Left kidney (tissue), 2 donors: ENCODE measurements around the gene LENG1. TPM values are rescaled to one million over a fixed set of nuclear protein-coding genes. Genes with fewer than 3 reads are reported as not detected.

Source experiments
- DNase-seq: peaks from one replicate; pipeline ENCODE4 v3.0.0-alpha.2; 2013
- polyA plus RNA-seq: library from polyadenylated mRNA; unstranded; fragments of 120-200 nt; gene quantifications from one replicate; pipeline ENCODE4 v1.2.1, GENCODE V29; 2013; ENCODE audit not compliant: insufficient read length

Gene LENG1
- polyA plus RNA-seq, 1 donor = 6.3 TPM

DNA sequence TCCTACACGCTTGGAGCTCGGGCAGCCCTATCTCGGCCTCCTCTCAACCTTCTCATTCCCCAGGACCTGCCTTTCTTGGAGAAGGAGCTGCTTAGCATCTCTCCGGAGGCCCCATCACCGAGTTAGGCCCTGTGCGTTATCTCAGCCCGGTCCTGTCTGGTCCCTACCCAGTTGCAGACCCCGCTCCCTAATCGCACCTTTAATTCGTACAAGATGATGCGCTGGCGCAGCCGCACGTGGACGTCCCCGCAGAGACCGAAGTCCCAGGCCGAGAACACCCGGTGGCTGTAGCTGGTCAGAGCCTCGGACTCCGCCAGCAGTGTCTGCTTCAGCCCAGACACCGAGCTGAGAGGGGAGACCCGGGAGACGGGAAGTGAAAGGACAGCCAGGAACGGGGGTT is 5.7 kb upstream of the LENG1 start:
- DNase-seq = no peak

DNA sequence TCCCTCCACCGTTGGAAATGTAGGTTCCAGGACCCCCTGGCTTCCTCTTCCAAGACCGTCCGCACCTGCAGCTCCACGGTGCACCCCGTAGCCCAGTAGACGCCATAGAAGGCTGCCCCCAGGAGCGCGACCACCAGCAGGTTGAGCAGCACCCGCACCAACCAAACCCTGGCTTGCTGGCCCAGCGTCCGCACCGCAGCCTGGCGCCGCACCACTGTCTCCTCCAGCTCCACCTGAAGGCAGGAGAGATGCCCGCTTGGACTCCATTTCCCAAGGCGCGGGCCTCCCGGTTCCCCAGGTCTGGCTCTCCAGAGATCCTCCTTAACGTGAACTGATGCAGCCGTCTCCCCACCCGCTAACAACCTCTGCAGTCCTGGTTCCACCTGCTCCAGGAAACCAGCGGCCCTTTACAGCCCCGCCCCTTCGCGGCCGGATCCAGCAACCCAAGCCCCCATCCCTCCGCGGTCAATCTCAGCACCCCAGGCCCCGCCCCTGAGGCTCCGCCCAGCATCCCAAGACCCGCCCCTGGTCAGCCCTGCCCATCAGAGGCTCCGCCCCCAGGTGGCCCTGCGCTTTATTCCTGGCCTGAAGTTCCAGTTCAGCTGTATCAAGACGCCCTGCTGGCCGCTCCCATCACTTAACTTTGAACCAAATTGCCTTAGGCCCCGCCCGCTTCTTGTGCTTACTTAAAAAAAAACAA is 5.0 kb upstream of the LENG1 start:
- no peak for DNase-seq

DNA sequence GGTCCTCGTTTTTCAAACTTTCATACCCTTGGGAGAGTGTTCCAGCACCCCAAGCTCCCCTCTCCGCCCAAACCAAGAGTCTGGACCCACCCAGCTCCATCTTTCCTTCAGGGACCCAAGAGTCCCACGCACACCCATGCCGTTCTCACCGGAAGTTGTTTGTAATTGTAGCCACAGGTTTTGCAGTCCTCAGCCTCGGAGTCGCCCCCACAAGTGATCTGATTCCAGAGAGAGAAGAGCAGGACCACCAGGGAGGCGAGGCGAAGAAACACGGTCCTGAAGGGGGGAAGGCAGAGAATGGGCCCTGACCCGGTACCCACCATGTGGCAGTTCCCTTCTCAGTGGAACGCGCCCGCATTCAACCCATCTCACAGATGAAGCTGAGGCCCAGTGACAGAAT is 3.4 kb upstream of the LENG1 start:
- no peak for DNase-seq

DNA sequence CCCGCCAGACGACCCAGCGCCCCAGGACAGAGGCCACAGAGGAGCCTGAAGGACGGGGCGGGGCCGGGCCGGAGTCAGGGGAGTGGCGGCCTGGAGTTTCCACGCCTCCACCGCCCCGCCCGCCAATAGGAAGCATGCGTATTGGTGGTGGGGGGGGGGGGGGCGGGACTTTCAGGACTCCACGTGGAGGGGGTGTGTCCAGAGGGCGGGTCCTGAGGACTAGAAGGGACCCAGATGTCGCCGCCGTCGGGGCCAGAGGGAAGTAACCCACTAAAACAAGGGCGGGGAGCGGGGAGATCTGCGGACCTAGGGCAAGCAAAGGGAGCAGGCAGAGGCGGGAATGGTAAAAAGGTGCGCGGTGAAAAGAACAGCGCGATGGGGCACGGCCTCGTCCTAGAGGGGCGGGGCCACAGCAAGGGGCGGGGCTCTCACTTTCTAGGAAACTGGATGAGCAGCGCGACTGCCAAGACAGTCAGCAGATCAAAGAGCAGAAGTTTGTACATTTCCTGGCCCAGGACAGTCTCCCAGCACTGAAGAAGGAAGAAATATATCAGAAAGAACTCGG is 2.8 kb upstream of the LENG1 start:
- DNase-seq = no peak

DNA sequence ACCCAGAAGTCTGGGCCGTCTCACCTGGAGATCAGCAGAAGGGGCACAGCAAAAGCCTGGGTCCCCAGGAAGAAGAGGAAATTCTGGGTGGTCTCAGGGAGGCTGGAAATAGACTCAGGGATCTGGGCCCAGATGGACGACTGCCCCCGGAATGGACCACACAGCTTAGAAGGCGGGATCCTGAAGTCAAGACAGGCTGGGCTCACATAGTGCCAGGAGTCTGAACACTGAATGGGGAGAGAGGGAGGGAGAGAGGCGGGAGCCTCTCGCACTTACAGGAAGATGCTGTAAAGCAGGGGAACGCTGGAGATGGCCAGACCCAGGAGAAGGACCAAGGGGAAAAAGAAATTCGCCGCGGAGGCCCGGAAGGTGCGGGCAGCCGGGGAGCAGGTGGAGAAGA is 1.3 kb upstream of the LENG1 start:
- no peak for DNase-seq

DNA sequence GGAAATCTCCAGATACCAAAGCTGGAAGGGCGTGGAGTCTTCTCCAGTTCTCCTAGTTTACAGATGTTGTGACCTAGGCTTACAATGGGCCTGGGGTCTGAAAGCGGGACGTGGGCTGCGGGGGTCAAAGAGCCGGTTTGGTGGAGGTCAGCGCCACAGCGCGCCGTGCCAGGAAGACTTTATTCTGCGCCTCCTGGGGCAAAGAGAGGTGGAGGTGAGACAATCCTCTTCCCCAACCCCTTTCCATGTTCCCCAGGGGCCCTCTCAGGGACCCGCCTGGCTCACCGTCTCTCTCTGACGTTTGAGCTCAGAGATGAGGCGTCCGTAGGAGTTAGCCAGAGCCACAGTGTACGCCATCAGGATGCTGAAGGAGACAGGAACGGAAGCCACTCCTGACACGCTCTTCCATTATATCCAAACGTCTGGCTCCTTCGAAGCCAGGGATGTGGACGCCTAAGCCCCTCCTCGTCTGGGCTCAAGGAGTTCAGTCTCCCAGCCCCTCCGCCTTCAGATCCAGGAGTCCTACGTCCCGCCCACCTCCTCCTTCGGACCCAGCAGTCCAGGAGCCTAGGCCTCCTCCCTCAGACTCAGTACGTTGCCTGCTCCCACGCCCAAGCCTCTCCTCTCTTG is 776 bp upstream of the LENG1 start:
- DNase-seq = no peak

DNA sequence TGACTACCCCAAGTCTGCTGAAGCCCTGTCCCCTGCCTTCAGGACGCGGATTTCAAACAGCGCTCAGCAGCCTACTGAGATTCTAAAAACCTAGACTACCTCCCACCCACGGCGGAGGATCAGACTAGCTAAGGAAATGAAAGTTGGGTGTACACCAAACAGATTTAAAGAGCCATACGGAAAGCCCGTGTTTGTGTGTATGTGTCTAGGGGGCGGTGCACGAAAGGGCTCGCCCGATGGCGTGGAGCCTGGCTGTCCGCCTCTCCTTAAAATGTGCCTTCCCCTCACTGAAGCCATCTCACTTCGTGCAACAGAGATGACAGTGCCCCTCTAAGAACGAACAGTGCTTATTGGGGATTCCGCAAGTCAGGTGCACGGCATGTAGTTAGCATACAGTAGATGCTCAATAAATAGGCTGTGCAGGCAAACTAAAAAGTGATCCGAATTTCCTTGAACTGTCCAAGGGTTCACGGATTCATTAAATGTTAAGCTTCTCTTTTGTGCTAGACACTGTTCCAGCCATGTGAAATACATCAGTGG is 639 bp downstream of the LENG1 start:
- DNase-seq = no peak

DNA sequence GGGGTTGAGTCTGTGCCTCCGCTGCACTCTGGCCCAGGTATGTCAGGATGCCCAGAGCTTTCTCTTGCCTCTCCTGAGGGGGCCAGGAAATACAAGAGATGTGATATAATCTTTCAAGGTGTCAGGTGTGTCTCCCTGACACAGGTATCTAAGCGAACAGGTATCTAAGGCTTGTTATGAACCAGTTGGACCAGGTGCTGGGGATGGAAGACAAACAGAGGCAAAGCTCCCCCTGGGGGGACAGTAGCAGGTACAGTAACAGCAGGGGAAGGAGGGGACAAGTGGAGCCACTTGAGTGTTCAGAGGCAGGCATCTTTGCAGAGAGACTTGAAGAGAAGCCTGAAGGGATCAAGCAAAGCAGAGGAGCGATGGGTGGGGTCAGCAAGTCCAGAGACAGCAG is 2.6 kb downstream of the LENG1 start:
- no peak for DNase-seq

DNA sequence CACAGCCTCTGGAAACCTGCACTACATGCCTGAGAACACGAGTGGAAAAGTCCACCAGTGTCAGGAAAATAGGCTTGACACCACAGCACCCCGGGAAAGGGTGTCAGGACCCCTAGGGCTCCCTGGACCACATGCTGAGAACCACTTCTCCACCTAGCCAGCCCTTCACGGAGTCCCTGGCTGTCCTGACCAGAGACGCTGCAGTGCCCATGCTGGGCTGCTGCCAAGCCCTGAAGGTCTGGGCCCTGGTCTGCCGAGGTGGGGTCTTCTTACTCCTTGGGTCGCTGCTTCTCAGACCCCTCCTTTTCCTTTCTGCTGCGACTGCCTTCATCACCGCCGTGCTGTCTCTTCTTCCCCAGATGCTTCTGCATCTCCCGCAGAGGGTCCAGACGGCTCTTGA is 3.0 kb downstream of the LENG1 start:
- DNase-seq = no peak

DNA sequence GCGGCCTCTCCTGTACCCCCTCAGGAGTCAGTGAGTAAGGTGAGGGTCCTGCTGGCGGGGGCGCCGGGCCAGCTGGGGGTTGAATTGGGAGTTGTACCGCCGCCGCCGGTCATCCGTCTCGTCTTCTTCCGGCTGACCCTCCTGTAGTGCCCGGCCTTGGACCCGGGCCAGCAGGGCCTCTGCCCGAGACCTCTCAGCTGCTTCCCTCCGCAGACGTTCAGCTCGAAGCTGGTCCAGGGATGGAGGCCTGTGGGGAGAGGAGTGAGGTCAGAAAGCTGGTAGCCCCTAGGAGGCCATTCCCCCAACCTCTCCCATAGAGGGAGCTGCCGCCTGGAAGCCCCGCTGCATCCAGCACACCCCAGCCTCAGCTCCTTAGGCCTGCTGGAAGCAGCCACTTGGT is 3.8 kb downstream of the LENG1 start:
- DNase-seq = no peak

DNA sequence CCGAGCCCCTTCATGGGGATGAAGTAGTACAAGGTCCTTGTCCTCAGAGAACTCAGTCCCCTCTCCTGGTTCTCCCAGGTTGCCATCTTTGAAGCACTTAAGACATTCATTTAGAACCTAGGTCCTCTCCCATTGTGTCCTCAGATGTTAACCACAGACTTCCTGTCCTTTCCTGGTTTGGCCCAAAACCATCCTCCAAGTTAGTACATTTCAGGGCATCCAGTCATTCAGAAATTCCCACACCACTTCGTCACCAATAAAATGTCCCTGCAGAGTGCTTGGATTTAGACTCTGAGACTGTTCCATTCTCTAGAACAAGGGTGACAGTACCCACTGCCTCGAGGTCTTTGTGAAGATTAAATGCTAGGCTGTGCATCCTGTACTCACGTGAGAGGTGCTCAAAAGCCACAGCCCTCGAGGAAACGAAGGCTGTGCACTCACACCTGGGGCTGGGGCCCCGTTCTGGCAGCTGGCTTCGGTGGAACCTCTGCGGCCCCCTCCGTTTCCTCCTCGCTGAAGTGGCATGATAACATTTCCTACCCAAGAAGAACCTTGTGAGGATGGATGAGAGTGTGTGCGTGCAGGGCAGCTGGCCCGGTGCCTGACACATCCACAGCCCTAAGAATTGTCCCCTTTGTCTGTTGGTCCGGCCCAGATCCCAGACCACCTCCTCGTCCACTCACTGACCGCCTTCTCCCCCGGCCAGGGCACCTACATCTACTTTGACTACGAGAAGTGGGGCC is 4.7 kb downstream of the LENG1 start:
- DNase-seq = no peak

DNA sequence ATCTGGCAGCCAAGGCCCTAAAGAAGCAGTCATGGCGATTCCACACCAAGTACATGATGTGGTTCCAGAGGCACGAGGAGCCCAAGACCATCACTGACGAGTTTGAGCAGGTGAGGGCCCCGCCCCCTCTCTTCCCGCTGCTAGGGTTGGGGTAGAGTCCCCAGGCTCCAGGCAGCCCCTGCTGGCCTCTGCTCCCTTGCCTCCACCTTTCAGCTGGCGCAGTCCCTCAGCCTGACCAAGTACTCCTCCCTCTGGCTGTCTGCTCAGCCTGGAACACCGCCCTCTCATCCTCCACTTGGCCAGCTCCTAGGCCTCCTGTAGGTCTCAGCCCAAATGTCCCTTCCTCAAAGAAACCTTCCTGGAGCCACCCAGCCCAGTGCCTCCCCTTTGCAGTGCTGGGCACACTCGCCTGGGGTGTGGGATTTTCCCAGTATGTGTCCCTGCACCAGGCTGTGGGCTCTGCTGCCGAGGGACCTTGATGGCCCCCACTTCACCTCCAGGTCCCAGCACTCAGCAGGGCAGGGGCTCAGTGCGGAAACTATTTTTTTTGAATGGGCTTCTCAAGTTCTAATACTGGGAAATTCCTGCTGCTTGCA is 5.7 kb downstream of the LENG1 start:
- no peak for DNase-seq

DNA sequence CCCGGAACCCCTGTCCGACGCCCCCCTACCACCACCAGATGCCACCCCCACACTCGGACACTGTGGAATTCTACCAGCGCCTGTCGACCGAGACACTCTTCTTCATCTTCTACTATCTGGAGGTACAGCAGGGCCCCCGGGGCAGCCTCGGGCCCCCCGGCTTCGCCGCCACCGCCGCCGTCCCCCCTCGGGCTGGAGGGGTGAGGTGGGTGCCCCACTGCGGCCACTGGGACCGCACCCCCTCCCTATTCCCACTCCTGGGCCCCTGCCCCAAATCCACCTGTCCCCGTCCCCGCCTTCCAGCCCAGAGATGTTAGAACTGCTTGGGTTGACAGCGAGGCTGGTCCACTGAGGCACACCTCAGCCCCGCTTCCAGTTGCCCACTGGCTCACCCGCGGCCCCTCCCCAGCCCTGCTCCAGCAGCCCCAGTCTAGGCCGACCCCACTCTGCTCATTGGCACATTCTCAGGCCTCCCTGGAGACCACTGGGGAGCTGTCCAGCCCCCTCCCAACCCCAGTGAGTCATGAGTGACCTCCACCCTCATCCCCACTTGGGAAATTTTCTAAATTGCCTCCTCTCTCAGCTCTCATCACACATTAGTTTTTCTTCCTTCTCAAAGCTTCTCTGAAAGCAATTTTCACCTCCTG is 6.5 kb downstream of the LENG1 start:
- DNase-seq = no peak

DNA sequence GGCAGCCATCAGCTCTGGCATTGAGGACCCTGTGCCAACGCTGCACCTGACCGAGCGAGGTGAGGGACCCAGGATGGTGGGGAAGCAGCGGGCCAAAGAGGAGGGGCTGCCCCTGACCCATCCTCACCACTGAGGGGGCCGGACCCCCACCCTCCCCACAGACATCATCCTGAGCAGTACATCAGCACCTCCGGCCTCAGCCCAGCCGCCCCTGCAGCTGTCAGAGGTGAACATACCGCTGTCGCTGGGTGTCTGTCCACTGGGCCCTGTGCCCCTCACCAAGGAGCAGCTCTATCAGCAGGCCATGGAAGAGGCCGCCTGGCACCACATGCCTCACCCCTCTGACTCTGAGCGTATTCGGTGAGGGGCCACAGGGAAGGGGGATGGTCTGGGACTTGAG is 7.3 kb downstream of the LENG1 start:
- DNase-seq = no peak

DNA sequence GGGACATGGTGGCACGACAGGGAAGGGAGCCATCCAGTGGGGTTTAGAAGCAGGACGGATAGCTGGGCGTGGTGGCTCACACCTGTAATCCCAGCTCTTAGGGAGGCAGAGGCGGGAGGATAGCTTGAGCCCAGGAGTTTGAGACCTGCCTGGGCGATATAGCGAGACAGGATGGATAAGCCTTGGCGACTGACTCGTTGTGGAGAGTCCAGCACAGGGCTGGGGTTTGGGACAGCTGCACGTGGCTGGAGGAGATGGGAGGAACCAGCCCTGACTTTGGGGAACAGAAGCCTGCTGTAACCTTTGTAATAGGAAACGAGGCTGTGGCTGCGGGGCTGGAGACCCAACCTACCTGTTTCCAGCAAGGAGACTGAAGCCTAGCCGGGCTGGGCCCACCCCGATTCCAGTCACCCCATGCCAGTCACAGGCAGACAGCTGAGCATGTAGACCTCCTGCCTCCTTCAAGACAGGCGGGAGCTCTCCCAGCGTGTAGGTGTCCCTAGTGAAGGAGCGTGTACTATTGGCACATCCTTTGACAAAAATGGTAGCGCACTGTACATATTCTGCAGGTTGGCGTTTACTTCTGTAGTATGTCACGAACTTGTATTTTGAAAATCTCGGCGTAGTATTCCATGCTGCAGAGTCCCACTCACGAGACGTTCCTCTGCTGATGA is 8.0 kb downstream of the LENG1 start:
- no peak for DNase-seq

DNA sequence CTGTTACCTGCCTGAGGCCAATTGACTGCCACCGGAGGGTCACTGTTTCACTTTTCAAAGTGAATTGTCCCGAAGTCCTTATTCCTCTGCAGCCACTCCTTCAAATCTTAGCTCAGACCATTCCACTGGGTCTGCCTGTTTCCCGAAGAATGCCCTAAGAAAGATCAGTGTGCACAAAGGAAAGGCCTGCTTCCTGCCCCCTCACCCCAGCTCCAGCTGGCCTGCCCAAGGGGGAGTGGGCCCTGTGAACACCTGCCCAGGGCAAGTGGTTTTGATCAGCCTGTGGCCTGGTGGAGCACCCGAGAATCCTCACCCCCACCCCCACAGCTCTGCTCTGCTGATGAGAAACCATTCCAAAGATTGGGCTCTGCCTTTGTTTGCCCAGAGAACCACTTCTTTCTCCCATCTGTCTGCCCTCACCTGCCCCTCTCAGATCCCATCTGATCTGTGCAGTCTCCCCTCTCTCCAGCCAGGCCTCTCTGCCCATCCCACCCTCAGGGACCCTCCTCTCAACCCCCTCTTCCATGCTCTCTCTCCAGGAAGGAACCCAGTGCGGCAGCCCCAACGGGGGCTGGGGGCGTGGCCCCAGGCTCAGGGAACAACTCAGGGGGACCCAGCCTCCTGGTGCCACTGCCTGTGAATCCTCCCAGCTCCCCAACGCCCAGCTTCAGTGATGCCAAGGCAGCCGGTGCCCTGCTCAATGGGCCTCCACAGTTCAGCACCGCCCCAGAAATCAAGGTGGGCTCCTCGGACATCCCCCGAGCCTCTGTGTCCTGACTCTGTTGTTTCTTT is 10.3 kb downstream of the LENG1 start:
- DNase-seq = no peak

DNA sequence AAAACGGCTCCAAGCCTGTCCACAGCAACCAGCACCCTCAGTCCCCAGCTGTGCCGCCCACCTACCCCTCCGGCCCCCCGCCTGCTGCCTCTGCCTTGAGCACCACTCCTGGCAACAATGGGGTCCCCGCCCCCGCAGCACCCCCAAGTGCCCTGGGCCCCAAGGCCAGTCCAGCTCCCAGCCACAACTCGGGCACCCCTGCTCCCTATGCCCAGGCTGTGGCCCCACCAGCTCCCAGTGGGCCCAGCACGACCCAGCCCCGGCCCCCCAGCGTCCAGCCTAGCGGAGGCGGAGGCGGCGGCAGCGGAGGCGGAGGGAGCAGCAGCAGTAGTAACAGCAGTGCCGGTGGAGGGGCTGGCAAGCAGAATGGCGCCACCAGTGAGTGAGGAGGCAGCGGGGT is 11.4 kb downstream of the LENG1 start:
- no peak for DNase-seq

DNA sequence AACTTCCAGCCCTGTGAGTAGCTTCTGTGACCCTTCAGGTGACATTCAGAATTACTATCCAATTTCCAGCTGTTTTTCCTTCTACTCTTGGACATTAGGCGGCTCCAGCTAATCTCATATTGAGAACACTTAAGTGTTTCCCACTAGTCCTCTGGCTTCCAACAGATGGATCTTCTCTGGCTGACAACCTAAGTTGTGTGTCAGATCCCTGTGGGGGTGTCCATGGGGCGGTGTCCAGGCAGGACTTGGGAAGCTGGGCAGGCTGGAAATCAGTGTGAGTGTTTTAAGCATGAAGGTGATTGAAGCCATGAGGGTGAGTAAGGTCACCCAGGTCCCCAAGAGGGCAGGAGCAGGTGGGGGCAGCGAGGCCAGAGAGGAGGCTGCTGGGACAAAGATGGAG is 11.8 kb downstream of the LENG1 start:
- DNase-seq = peak; percentile 61

DNA sequence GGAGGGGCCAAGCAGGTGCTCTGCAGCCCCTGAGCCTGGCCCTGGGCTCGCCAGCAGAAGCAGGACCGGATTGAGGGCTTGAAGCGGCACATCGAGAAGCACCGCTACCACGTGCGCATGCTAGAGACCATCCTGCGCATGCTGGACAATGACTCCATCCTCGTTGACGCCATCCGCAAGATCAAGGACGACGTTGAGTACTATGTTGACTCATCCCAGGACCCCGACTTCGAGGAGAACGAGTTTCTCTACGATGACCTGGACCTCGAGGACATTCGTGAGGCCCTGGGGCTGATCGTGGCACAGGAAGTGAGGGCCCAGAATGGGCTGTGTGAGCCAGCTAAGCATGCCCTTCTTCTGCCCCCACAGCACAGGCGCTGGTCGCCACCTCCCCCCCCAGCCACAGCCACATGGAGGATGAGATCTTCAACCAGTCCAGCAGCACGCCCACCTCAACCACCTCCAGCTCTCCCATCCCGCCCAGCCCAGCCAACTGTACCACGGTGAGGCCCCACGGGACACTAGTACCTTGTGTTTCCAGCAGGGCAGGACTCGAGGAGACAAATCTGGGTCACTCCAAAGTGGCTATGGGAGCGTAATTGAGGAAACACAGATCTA is 13.9 kb downstream of the LENG1 start:
- no peak for DNase-seq

DNA sequence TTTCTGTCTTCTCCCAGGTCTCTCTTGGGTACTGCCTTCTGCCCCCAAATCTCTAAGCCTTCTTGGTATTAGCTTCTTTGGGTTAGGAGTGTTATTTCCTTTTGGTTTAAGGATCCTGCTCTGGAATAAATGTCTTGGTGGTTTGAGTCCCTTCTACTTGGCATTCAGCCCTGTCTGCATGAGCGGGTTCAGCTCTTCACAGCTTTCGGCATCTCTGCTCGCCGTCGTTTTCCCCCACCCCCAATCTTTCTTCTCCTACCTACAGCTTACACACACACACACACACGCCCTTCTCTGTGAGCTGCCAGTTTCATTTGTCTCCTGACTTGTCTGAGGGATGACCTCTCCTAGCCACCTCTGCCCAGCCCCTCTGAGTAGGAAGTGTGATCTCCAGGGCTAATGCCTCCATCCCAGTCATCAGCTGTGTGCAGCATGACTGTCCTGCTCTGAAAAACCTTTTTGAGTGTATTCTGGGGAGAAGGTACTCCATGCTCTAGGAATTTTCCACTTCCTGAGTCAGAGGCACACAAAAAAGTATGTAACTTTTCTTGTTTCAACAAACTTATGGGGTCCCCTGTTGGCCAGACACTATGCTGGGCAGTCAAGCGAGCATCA is 17.2 kb downstream of the LENG1 start:
- DNase-seq = no peak
